Aorta (tissue), 5 donors: Measurements from ENCODE around the gene MVB12B. TPM values are rescaled to one million over a fixed set of nuclear protein-coding genes. Genes with fewer than 3 reads are reported as not detected.

ENCODE experiments used
- ATAC-seq: fragments of 200-7000 bp; cut with Tn5 transposase; one replicate; pipeline ENCODE4 v1.9.1; 2022; ENCODE audit warnings: moderate library complexity; ENCODE audit not compliant: low FRiP score
- DNase-seq, 2 donors: peaks; one replicate each; pipeline ENCODE4 v3.0.0-alpha.2; 2020
- H3K27ac ChIP-seq, 2 donors: one replicate each; pipeline ENCODE4 v1.5.1; 2013; ENCODE audit warnings: low read length in 2 of 2, mild to moderate bottlenecking in 2 of 2, moderate library complexity in 2 of 2, control low read depth in 1 of 2, inconsistent platforms in 1 of 2, low read depth in 1 of 2
- H3K27me3 ChIP-seq, 2 donors: one replicate each; pipeline ENCODE4 v1.6.1; 2013; ENCODE audit warnings: control low read depth in 1 of 2, low read length in 1 of 2, mild to moderate bottlenecking in 1 of 2, moderate library complexity in 1 of 2; ENCODE audit not compliant: insufficient read depth in 2 of 2, control insufficient read depth in 1 of 2
- H3K36me3 ChIP-seq, 2 donors: one replicate each; pipeline ENCODE4 v1.6.1; 2013; ENCODE audit warnings: control low read depth in 1 of 2, low read length in 1 of 2, mild to moderate bottlenecking in 1 of 2; ENCODE audit not compliant: insufficient read depth in 2 of 2, control insufficient read depth in 1 of 2
- H3K4me1 ChIP-seq, 2 donors: one replicate each; pipeline ENCODE4 v1.6.1; 2013; ENCODE audit warnings: low read length in 2 of 2, control low read depth in 1 of 2, mild to moderate bottlenecking in 1 of 2, moderate library complexity in 1 of 2; ENCODE audit not compliant: insufficient read depth in 2 of 2, control insufficient read depth in 1 of 2
- H3K4me3 ChIP-seq, 2 donors: one replicate each; pipeline ENCODE4 v1.5.1; 2013; ENCODE audit warnings: low read length in 2 of 2, control low read depth in 1 of 2, mild to moderate bottlenecking in 1 of 2
- H3K9me3 ChIP-seq: one replicate; pipeline ENCODE4 v1.6.1; 2013; ENCODE audit warnings: mild to moderate bottlenecking, low read length; ENCODE audit not compliant: control insufficient read depth
- WGBS, 2 donors: extraction: QIAGEN DNeasy Blood & Tissue Kit; methylation state at CpG; one replicate each; pipeline ENCODE4 v1.1.7; 2013; 5-methylcytosine and 5-hydroxymethylcytosine counted together
- intact Hi-C, 2 donors: fragments of 100-400 bp; cut with DNase I; formaldehyde crosslinking; loops; one replicate each; pipeline versions ENCODE4 v1.14.2 to v1.15.0; 2022
- polyA plus RNA-seq, 2 donors: library from polyadenylated mRNA; stranded (reverse); fragments of 200-250 nt; gene quantifications; one replicate each; pipeline ENCODE4 v1.2.3, GENCODE V29; 2013
- total RNA-seq, 2 donors: library from RNA; stranded (reverse); fragmentation: NEBNext Ultra II Directional; extraction: Animal tissue kit (Norgen Biotek cat#: 25700); gene quantifications; one replicate each; pipeline ENCODE4 v1.2.1, GENCODE V29; 2021
- donor health status: healthy with polysubstance abuse.
- donor health status: Bipolar disorder and iron deficiency.
- donor health status: DM: no; HTN: no; CAD: no.
- donor health status: DM: no; HTN: no; CAD: no.
- donor health status: DM: yes; HTN: yes; CAD: no.

The MVB12B gene
- total and polyA plus RNA-seq, 4 donors, result 2.0 to 25.5 (median 9.5) TPM

GRCh38 chr9:126462617-126463016 lies 136.0 kb downstream of the MVB12B start:
- H3K4me3 ChIP-seq, result no peak overlapping the region
- H3K4me1 ChIP-seq, result no peaks in the 10 kb centered on the region
- no peaks in the 10 kb centered on the region for H3K27me3 ChIP-seq
- no peak for ATAC-seq
- DNase-seq, result no peak
- H3K36me3 ChIP-seq, result no peaks in the 10 kb centered on the region
- intact Hi-C loops, result no loop called here
- H3K9me3 ChIP-seq, result no peaks in the 10 kb centered on the region
- no peak overlapping the region for H3K27ac ChIP-seq
- 98 to 100% methylated on average over 3 of the region's 3 CpGs for WGBS, 2 donors

GRCh38 chr9:126463426-126463825 lies 136.8 kb downstream of the MVB12B start:
- Histone ChIP-seq H3K9me3 (no peaks in the 10 kb centered on the region), H3K27me3 (no peaks in the 10 kb centered on the region), H3K36me3 (no peaks in the 10 kb centered on the region), H3K27ac (no peak overlapping the region), H3K4me1 (no peaks in the 10 kb centered on the region), H3K4me3 (no peak overlapping the region)
- WGBS, 2 donors, result 99 to 100% methylated on average over 2 of the region's 2 CpGs
- DNase-seq, result no peak
- ATAC-seq, result no peak
- intact Hi-C loops, result no loop called here

- no peak overlapping the region for H3K4me3 ChIP-seq
These were observed 138.2 kb downstream of the MVB12B start for GRCh38 chr9:126464694-126465441.

GRCh38 chr9:126465977-126466376 lies 139.3 kb downstream of the MVB12B start:
- no peaks in the 10 kb centered on the region for H3K4me1 ChIP-seq
- no peak overlapping the region for H3K4me3 ChIP-seq
- H3K36me3 ChIP-seq, result no peaks in the 10 kb centered on the region
- DNase-seq, result peak in 1 of 2 donors; percentile 30
- no peaks in the 10 kb centered on the region for H3K27me3 ChIP-seq
- ATAC-seq, result no peak
- H3K27ac ChIP-seq, result no peak overlapping the region
- 98 to 99% methylated on average over 6 of the region's 6 CpGs for WGBS, 2 donors
- no peaks in the 10 kb centered on the region for H3K9me3 ChIP-seq
- intact Hi-C loops, result no loop called here

More at GRCh38 chr9:126464694-126465441, 138.2 kb downstream of the MVB12B start:
- Histone ChIP-seq H3K9me3 (no peaks in the 10 kb centered on the region), H3K36me3 (no peaks in the 10 kb centered on the region), H3K4me1 (no peaks in the 10 kb centered on the region), H3K27ac (no peak overlapping the region), H3K27me3 (no peaks in the 10 kb centered on the region)
- DNase-seq, result peak in 1 of 2 donors; percentile 26
- 97% methylated on average over 11 of the region's 11 CpGs for WGBS, 2 donors
- no peak for ATAC-seq
- intact Hi-C loops, result no loop called here

GRCh38 chr9:126468141-126468825 lies 141.7 kb downstream of the MVB12B start:
- no peaks in the 10 kb centered on the region for H3K4me1 ChIP-seq
- no peaks in the 10 kb centered on the region for H3K27me3 ChIP-seq
- DNase-seq (peak in 1 of 2 donors; percentile 36), ATAC-seq (no peak)
- intact Hi-C loops, result no loop called here
- no peak overlapping the region for H3K4me3 ChIP-seq
- no peak overlapping the region for H3K27ac ChIP-seq
- no peaks in the 10 kb centered on the region for H3K36me3 ChIP-seq
- WGBS, 2 donors, result 96% methylated on average over 14 of the region's 14 CpGs
- H3K9me3 ChIP-seq, result no peaks in the 10 kb centered on the region

- Histone ChIP-seq H3K27me3 (no peaks in the 10 kb centered on the region), H3K9me3 (no peaks in the 10 kb centered on the region), H3K4me3 (no peak overlapping the region), H3K36me3 (no peaks in the 10 kb centered on the region), H3K4me1 (no peaks in the 10 kb centered on the region), H3K27ac (no peak overlapping the region)
- WGBS, 2 donors, result 89 to 93% methylated on average over 12 of the region's 12 CpGs
- DNase-seq (peak in 1 of 2 donors; percentile 36), ATAC-seq (no peak)
- intact Hi-C loops, result no loop called here
These were observed 143.8 kb downstream of the MVB12B start for GRCh38 chr9:126470241-126470993.

- 88 to 91% methylated on average over 17 of the region's 17 CpGs for WGBS, 2 donors
- no peaks in the 10 kb centered on the region for H3K9me3 ChIP-seq
- no peaks in the 10 kb centered on the region for H3K36me3 ChIP-seq
- H3K27me3 ChIP-seq, result no peaks in the 10 kb centered on the region
- H3K27ac ChIP-seq, result no peak overlapping the region
- intact Hi-C loops, result no loop called here
- no peak overlapping the region for H3K4me3 ChIP-seq
- H3K4me1 ChIP-seq, result no peaks in the 10 kb centered on the region
- ATAC-seq (peak; percentile 40), DNase-seq (peak; percentile 82 to 88)
These were observed 144.5 kb downstream of the MVB12B start for GRCh38 chr9:126471084-126471624.

GRCh38 chr9:126472198-126472947 lies 145.7 kb downstream of the MVB12B start:
- DNase-seq (no peak), ATAC-seq (no peak)
- no peaks in the 10 kb centered on the region for H3K4me1 ChIP-seq
- H3K27ac ChIP-seq, result no peak overlapping the region
- H3K36me3 ChIP-seq, result no peaks in the 10 kb centered on the region
- intact Hi-C loops, result no loop called here
- H3K9me3 ChIP-seq, result no peaks in the 10 kb centered on the region
- WGBS, 2 donors, result 94 to 95% methylated on average over 7 of the region's 7 CpGs
- no peak overlapping the region for H3K4me3 ChIP-seq
- H3K27me3 ChIP-seq, result no peaks in the 10 kb centered on the region
